ENCODE data around the gene IGF2BP2. TPM values are rescaled to one million over a fixed set of nuclear protein-coding genes. Genes with fewer than 3 reads are reported as not detected.
A peak's percentile ranks its signal among the peaks of the same experiment; 100 is the strongest.

Gene IGF2BP2
- total and polyA plus RNA-seq, 2 of the 13 experiments (the other 11 are each of a cell fraction or from before 2014, with no cell fraction given) = 6.5 to 46.0 TPM

GRCh38 chr3:185825639-185826481, 1.0 kb upstream of the IGF2BP2 start:
- Histone ChIP-seq H3K79me2 (ENCODE audit: insufficient read depth, low read length) (peaks cover 70% of the 10 kb centered on the region), H3K27me3 (ENCODE audit: control insufficient read depth in 1 of 2, insufficient read depth in 2 of 2, low read length in 2 of 2) (no peaks in the 10 kb centered on the region; a peak in 1 of 5 replicates), H3K9me3 (ENCODE audit: low read length) (no peaks in the 10 kb centered on the region), H3K36me3 (replicated peaks in 1 of 2; ENCODE audit: control insufficient read depth in 1 of 2, insufficient read depth in 2 of 2, low read length in 2 of 2) (peaks cover 1 to 5% of the 10 kb centered on the region in 2 experiments; a peak in 1 of 5 replicates), H3K27ac (ENCODE audit: extremely low read length, insufficient read depth, low read length) (peak overlapping the region; percentile 86), H2AFZ (ENCODE audit: low read length) (no peak overlapping the region), H3K4me2 (ENCODE audit: low read depth, low read length) (peak overlapping the region; percentile 90), H3K9ac (ENCODE audit: insufficient read depth, low read depth, low read length) (peak overlapping the region; percentile 89), H3K4me3 (replicated peaks in 1 of 3; ENCODE audit: insufficient read depth in 1 of 3, low read depth in 2 of 3, low read length in 3 of 3) (peak overlapping the region; percentile 76 to 99 (median 92)), H4K20me1 (ENCODE audit: insufficient read depth, low read length) (peaks cover 17% of the 10 kb centered on the region), H3K4me1 (ENCODE audit: insufficient read depth, low read length) (peaks cover 44% of the 10 kb centered on the region)
- intact Hi-C loops (cut with micrococcal nuclease; ENCODE audit: unreplicated experiment) = loop anchor here (5.0 kb wide), 1 partner anchor 86 kb away; no protein-coding TSS in a partner anchor
- DNase-seq (ENCODE audit: low spot score) (no peak), FAIRE-seq (no peak), ATAC-seq (peak; percentile 56)
- CTCF ChIA-PET (ENCODE audit: low intra/inter-chr PET ratio, low total read pairs) = no interaction called here
- BruUV-seq (replicated peaks) = no TSS peak
- in situ Hi-C loops (cut with HindIII; ENCODE audit: extremely low pct_ligation_motif_present, low pct_unique_long_range_greater_than_20kb) = no loop called here
- POLR2A ChIA-PET = interaction anchor here (0.8 kb wide), 1 partner anchor 9 kb away, joined by 4 read pairs; no protein-coding TSS in a partner anchor
- WGBS (ENCODE audit: low lambda C conversion rate) = 1% methylated on average over 18 of the region's 90 CpGs
- TF ChIP-seq, protein P1, sequence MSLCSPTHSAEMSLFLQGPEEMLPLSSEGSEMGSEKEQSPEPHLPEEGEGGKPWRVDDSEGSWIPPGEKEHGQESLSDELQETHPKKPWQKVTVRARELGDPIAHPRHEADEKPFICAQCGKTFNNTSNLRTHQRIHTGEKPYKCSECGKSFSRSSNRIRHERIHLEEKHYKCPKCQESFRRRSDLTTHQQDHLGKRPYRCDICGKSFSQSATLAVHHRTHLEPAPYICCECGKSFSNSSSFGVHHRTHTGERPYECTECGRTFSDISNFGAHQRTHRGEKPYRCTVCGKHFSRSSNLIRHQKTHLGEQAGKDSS (CRISPR knock-in tag; IDR thresholded peaks at IDR 0.05; ENCODE audit: borderline replicate concordance, low read depth) = no peak; the same call in 1 of the 2 replicates
- TF ChIP-seq GFI1 (CRISPR knock-in tag; IDR thresholded peaks at IDR 0.05; ENCODE audit: borderline replicate concordance) = 0 out of 2 replicates have a peak, but pooled peaks have one; percentile 38
- no peak for TF ChIP-seq ZBTB1 (CRISPR knock-in tag; IDR thresholded peaks at IDR 0.05; ENCODE audit: borderline replicate concordance)
- no peak for TF ChIP-seq BRF2 (CRISPR knock-in tag; IDR thresholded peaks at IDR 0.05)
- 0 out of 2 replicates have a peak, but pooled peaks have one; percentile 27 for TF ChIP-seq ZNF703 (CRISPR knock-in tag; IDR thresholded peaks at IDR 0.05; ENCODE audit: borderline replicate concordance)
- TF ChIP-seq SIN3A (IDR thresholded peaks at IDR 0.05; ENCODE audit: borderline replicate concordance, low read depth, low read length) = no peak
- TF ChIP-seq MLLT10 (CRISPR knock-in tag; IDR thresholded peaks at IDR 0.05) = no peak
- TF ChIP-seq, protein P2, sequence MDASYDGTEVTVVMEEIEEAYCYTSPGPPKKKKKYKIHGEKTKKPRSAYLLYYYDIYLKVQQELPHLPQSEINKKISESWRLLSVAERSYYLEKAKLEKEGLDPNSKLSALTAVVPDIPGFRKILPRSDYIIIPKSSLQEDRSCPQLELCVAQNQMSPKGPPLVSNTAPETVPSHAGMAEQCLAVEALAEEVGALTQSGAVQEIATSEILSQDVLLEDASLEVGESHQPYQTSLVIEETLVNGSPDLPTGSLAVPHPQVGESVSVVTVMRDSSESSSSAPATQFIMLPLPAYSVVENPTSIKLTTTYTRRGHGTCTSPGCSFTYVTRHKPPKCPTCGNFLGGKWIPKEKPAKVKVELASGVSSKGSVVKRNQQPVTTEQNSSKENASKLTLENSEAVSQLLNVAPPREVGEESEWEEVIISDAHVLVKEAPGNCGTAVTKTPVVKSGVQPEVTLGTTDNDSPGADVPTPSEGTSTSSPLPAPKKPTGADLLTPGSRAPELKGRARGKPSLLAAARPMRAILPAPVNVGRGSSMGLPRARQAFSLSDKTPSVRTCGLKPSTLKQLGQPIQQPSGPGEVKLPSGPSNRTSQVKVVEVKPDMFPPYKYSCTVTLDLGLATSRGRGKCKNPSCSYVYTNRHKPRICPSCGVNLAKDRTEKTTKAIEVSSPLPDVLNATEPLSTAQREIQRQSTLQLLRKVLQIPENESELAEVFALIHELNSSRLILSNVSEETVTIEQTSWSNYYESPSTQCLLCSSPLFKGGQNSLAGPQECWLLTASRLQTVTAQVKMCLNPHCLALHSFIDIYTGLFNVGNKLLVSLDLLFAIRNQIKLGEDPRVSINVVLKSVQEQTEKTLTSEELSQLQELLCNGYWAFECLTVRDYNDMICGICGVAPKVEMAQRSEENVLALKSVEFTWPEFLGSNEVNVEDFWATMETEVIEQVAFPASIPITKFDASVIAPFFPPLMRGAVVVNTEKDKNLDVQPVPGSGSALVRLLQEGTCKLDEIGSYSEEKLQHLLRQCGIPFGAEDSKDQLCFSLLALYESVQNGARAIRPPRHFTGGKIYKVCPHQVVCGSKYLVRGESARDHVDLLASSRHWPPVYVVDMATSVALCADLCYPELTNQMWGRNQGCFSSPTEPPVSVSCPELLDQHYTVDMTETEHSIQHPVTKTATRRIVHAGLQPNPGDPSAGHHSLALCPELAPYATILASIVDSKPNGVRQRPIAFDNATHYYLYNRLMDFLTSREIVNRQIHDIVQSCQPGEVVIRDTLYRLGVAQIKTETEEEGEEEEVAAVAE (CRISPR knock-in tag; IDR thresholded peaks at IDR 0.05; ENCODE audit: borderline replicate concordance) = no peak
- no peak for TF ChIP-seq SOX13 (IDR thresholded peaks at IDR 0.05)
- no peak for TF ChIP-seq SOX13 (CRISPR knock-in tag; conservative IDR thresholded peaks at IDR 0.05 in 1 of 2, IDR thresholded peaks at IDR 0.05 in 1 of 2)
- no peak for TF ChIP-seq ARID3A (IDR thresholded peaks at IDR 0.05; ENCODE audit: low read depth, low read length)
- 0 out of 2 replicates have a peak, but pooled peaks have one; percentile 64 for TF ChIP-seq ZNF230 (CRISPR knock-in tag; IDR thresholded peaks at IDR 0.05)
